ENCODE data around the gene FLRT3. TPM values are rescaled to one million over a fixed set of nuclear protein-coding genes. Genes with fewer than 3 reads are reported as not detected.

FLRT3 gene
- total and polyA plus RNA-seq, 11 donors, result 0.04 to 6.9 (median 0.11) TPM; not detected in 1

DNA sequence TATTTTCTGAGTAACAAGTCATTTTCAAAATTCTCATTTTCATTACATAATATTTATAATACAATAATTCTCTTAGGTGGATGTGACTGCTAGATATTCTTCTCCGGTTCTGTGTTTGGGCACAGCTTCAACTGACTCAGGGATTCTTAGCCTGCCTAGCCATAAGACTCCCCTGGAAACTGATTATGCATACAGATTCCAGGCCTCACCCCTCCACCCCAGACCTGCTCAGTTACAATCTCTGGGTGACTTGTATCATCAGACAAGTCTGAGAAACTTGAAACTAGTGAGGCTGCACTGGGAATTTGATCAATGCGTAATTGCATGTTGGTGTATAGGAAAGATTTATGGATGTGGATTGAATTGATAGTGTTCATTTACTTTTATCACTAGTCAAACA lies 25.4 kb downstream of the FLRT3 start:
- no peaks in the 10 kb centered on the region for H3K36me3 ChIP-seq
- intact Hi-C loops (cut with DNase I), result no loop called here
- no peak for DNase-seq
- no peak overlapping the region for H3K27ac ChIP-seq
- no peaks in the 10 kb centered on the region for H3K27me3 ChIP-seq
- TF ChIP-seq, protein P1, sequence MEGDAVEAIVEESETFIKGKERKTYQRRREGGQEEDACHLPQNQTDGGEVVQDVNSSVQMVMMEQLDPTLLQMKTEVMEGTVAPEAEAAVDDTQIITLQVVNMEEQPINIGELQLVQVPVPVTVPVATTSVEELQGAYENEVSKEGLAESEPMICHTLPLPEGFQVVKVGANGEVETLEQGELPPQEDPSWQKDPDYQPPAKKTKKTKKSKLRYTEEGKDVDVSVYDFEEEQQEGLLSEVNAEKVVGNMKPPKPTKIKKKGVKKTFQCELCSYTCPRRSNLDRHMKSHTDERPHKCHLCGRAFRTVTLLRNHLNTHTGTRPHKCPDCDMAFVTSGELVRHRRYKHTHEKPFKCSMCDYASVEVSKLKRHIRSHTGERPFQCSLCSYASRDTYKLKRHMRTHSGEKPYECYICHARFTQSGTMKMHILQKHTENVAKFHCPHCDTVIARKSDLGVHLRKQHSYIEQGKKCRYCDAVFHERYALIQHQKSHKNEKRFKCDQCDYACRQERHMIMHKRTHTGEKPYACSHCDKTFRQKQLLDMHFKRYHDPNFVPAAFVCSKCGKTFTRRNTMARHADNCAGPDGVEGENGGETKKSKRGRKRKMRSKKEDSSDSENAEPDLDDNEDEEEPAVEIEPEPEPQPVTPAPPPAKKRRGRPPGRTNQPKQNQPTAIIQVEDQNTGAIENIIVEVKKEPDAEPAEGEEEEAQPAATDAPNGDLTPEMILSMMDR (IDR thresholded peaks at IDR 0.05), result no peak
- TF ChIP-seq POLR2A (IDR thresholded peaks at IDR 0.05), result no peak
- WGBS, 4 donors, result 88 to 96% (median 92%) methylated on average over 2 of the region's 2 CpGs
- no peaks in the 10 kb centered on the region for H3K4me1 ChIP-seq
- H3K4me3 ChIP-seq, result no peak overlapping the region
- no peaks in the 10 kb centered on the region for H3K9me3 ChIP-seq
- ATAC-seq, result no peak

DNA sequence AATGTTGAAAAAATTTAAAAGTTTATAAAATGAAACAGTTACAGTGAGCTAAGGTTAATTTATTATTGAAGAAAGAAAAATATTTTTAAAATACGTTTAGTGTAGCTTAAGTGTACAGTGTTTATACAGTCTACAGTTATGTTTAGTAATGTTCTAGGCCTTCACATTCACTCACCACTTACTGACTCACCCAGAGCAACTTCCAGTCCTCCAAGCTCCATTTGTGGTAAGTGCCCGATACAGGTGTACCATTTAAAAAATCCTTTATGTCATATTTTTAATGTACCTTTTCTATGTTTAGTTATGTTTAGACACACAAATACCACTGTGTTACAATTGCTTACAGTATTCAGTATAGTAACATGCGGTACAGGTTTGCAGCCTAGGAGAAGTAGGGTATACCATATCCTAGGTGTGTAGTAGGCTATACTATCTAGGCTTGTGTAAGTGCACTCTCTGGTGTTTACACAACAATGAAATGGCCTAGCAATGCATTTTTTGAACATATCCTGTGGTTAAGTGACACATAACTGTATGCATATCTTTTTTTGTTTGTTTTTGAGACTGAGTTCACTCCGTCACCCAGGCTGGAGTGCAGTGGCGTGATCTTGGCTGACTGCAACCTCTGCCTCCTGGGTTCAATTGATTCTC lies 26.3 kb downstream of the FLRT3 start:
- DNase-seq (no peak), ATAC-seq (no peak)
- WGBS, 4 donors, result 92 to 94% (median 92%) methylated on average over 5 of the region's 5 CpGs
- no peaks in the 10 kb centered on the region for H3K36me3 ChIP-seq
- no peaks in the 10 kb centered on the region for H3K4me1 ChIP-seq
- no peak overlapping the region for H3K27ac ChIP-seq
- intact Hi-C loops (cut with DNase I), result no loop called here
- no peak overlapping the region for H3K4me3 ChIP-seq
- TF ChIP-seq POLR2A (IDR thresholded peaks at IDR 0.05), result no peak
- TF ChIP-seq, protein P1 (IDR thresholded peaks at IDR 0.05), result no peak
- H3K27me3 ChIP-seq, result no peaks in the 10 kb centered on the region
- H3K9me3 ChIP-seq, result no peaks in the 10 kb centered on the region

DNA sequence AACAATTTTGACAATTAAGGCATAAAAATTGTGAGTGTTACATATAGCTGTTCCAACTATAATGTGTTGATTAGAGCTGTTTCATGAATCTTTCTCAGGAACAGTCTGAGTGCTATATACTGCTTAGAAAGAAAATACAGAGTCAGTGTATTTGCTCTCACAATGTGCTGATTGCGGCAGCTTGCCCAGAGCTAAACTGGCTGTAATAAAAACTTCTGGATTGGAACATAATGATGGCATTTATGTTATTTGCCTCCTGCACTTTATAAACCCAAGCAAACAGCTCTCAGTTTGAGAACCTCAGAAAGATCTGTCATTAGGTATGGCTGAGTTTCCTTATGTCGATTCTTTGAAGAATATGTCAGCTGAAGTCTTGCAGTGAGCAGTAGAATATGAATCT lies 29.5 kb downstream of the FLRT3 start:
- no peak for ATAC-seq
- Histone ChIP-seq H3K27me3 (no peaks in the 10 kb centered on the region), H3K4me1 (no peaks in the 10 kb centered on the region), H3K36me3 (no peaks in the 10 kb centered on the region), H3K9me3 (no peaks in the 10 kb centered on the region), H3K4me3 (no peak overlapping the region), H3K27ac (peak overlapping the region in 1 of 12 donors; percentile 42)
- DNase-seq, result no peak
- WGBS, 4 donors, result 85 to 91% (median 89%) methylated on average over 2 of the region's 2 CpGs
- intact Hi-C loops (cut with DNase I), result no loop called here
- no peak for TF ChIP-seq POLR2A (IDR thresholded peaks at IDR 0.05)
- TF ChIP-seq, protein P1 (IDR thresholded peaks at IDR 0.05), result no peak

DNA sequence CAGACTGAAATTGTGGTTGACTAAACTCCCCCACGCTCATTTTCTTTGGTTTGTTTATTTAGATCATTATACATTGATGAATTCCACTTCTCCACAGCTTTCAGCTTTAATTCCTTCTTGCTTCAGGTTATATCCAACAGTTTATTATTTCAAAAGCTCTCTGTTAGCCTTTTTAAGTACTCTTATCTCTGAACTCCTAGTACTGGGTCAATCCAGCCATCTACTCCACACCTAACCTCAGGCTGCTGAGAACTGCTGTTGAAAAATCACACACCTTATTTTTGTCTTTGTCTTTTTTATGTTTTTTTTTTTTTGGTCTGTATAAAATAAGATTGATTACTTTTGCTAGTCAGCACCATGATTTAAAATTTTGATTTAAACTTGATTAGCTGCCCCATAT lies 32.9 kb downstream of the FLRT3 start:
- TF ChIP-seq, protein P1 (IDR thresholded peaks at IDR 0.05), result no peak
- no peak for TF ChIP-seq POLR2A (IDR thresholded peaks at IDR 0.05)
- H3K4me1 ChIP-seq, result no peaks in the 10 kb centered on the region
- no peak for ATAC-seq
- peaks cover 0 to 9% (median 0%) of the 10 kb centered on the region in 12 donors for H3K9me3 ChIP-seq
- no peak for DNase-seq
- H3K4me3 ChIP-seq, result no peak overlapping the region
- no peaks in the 10 kb centered on the region for H3K27me3 ChIP-seq
- no peak overlapping the region for H3K27ac ChIP-seq
- H3K36me3 ChIP-seq, result no peaks in the 10 kb centered on the region
- intact Hi-C loops (cut with DNase I), result no loop called here
- 82 to 92% (median 88%) methylated on average over 1 of the region's 1 CpG for WGBS, 4 donors
